HG02588 (cell line): Measurements from ENCODE around the gene TAF1.
A peak's percentile ranks its signal among the peaks of the same experiment; 100 is the strongest.
"Not testable (repeated sequence)": the region's sequence is repeated elsewhere in the genome, so short reads cannot be mapped to it uniquely, and the experiment has no call there.

Source experiments
- ATAC-seq: cut with Tn5 transposase; IDR thresholded peaks from one replicate; pipeline ENCODE4 v1.9.1; 2021; ENCODE audit warnings: mild to moderate bottlenecking, moderate library complexity; ENCODE audit not compliant: unreplicated experiment

TAF1 gene

GRCh38 chrX:71504346-71504745 is 138.2 kb downstream of the TAF1 start:
- no peak for ATAC-seq

- ATAC-seq, result no peak
Observed at GRCh38 chrX:71509289-71509688, 143.1 kb downstream of the TAF1 start.

- ATAC-seq, result no peak
Observed at GRCh38 chrX:71510161-71510560, 144.0 kb downstream of the TAF1 start.

GRCh38 chrX:71513731-71514130 is 147.6 kb downstream of the TAF1 start:
- ATAC-seq, result not testable (repeated sequence)

- peak; percentile 53 for ATAC-seq
Observed at GRCh38 chrX:71514367-71515037, 148.3 kb downstream of the TAF1 start.

GRCh38 chrX:71515038-71515396 is 148.9 kb downstream of the TAF1 start:
- no peak for ATAC-seq
